HCT116 (cell line): Measurements from ENCODE around the gene TIMM13. TPM values are rescaled to one million over a fixed set of nuclear protein-coding genes. Genes with fewer than 3 reads are reported as not detected.
A peak's percentile ranks its signal among the peaks of the same experiment; 100 is the strongest.

ENCODE experiments used
- ATAC-seq: fragments of 200-7000 bp; cut with Tn5 transposase; 2 replicates; pipeline ENCODE4 v1.9.1; 2020; ENCODE audit warnings: mild to moderate bottlenecking, moderate library complexity
- Bru-seq: library from RNA; stranded (reverse); fragments of 400-500 nt; gene quantifications from one replicate; lab custom pipeline; 2021; lab: Mats Ljungman, UMichigan
- BruChase-seq, 2 experiments: library from RNA; stranded (reverse); fragments of 400-500 nt; gene quantifications; one replicate each; lab custom pipeline; 2021; lab: Mats Ljungman, UMichigan
- BruUV-seq: library from RNA; stranded (reverse); fragments of 400-500 nt; replicated peaks from 2 replicates; lab custom pipeline; 2021; lab: Mats Ljungman, UMichigan
- CTCF ChIA-PET: fragments of 300-600 bp; sonication (Branson Sonifier 250); formaldehyde crosslinking; loops from one replicate; lab custom pipeline; 2021; ENCODE audit warnings: antibody characterized with exemption; lab: Charles Lee
- POLR2A ChIA-PET: fragments of 300-600, 350-600 bp; sonication (Branson Sonifier 250); formaldehyde crosslinking; loops from one replicate; lab custom pipeline; 2021; ENCODE audit warnings: antibody characterized with exemption; lab: Charles Lee
- RAD21 ChIA-PET, 2 experiments: fragments of 300-600 bp; sonication (Branson Sonifier 250); formaldehyde crosslinking; loops; one replicate each; lab custom pipeline; 2023; ENCODE audit warnings: low total read pairs in 2 of 2; ENCODE audit not compliant: uncharacterized antibody in 2 of 2, unreplicated experiment in 2 of 2, low non-redundant PET in 1 of 2; lab: Charles Lee
- DNase-seq: peaks from one replicate; pipeline ENCODE4 v3.0.0-alpha.2; 2010; ENCODE audit warnings: low read depth, low spot score
- H2AFZ ChIP-seq: fragments of 200-600 bp; shearing (Covaris generic), sonication (generic); 2 replicates; pipeline ENCODE4 v1.6.1; 2017; ENCODE audit warnings: low read depth, mixed run types, mixed read lengths, antibody characterized with exemption, low read length; ENCODE audit not compliant: poor library complexity, severe bottlenecking
- H3K27ac ChIP-seq: 2 replicates; pipeline ENCODE4 v1.5.1; 2012; ENCODE audit warnings: low read depth, low read length
- H3K27me3 ChIP-seq: fragments of 200-600 bp; sonication (generic); 2 replicates; pipeline ENCODE4 v1.6.1; 2016; ENCODE audit warnings: mixed run types, low read length, mixed read lengths; ENCODE audit not compliant: insufficient read depth
- H3K36me3 ChIP-seq, 2 experiments: fragments of 200-500 bp in 1 of 2; fragments of 200-600 bp in 1 of 2; sonication (Bioruptor generic) in 1 of 2; sonication (generic) in 1 of 2; 2 replicates each; pipeline versions ENCODE4 v1.5.1 to v1.6.1; 2014 to 2016; ENCODE audit warnings: low read length in 2 of 2, inconsistent platforms in 1 of 2, mixed read lengths in 1 of 2, mixed run types in 1 of 2; ENCODE audit not compliant: insufficient read depth in 2 of 2, control insufficient read depth in 1 of 2
- H3K4me1 ChIP-seq, 2 experiments: fragments of 200-600 bp in 1 of 2; sonication (generic) in 1 of 2; 2 replicates each; pipeline versions ENCODE4 v1.5.1 to v1.6.1; 2012 to 2017; ENCODE audit warnings: low read length in 2 of 2, inconsistent platforms in 1 of 2, mild to moderate bottlenecking in 1 of 2, mixed read lengths in 1 of 2, mixed run types in 1 of 2, moderate library complexity in 1 of 2; ENCODE audit not compliant: insufficient read depth in 2 of 2, control insufficient read depth in 1 of 2
- H3K4me2 ChIP-seq: fragments of 200-600 bp; sonication (generic); 2 replicates; pipeline ENCODE4 v1.6.1; 2017; ENCODE audit warnings: mixed run types, low read length, mixed read lengths
- H3K4me3 ChIP-seq, 2 experiments: fragments of 200-600 bp in 1 of 2; sonication (generic) in 1 of 2; replicated peaks in 1 of 2; 2 replicates each; pipeline ENCODE4 v1.5.1; 2011 to 2016; ENCODE audit warnings: low read length in 2 of 2, control low read depth in 1 of 2, low read depth in 1 of 2, mild to moderate bottlenecking in 1 of 2, mixed read lengths in 1 of 2, mixed run types in 1 of 2
- H3K79me2 ChIP-seq: fragments of 200-600 bp; sonication (generic); 2 replicates; pipeline ENCODE4 v1.6.1; 2017; ENCODE audit warnings: mild to moderate bottlenecking, mixed run types, low read length, moderate library complexity, mixed read lengths; ENCODE audit not compliant: insufficient read depth
- H3K9ac ChIP-seq: fragments of 200-600 bp; sonication (generic); 2 replicates; pipeline ENCODE4 v1.6.1; 2016; ENCODE audit warnings: low read length, mixed read lengths
- H3K9me2 ChIP-seq: fragments of 200-600 bp; sonication (generic), shearing (Covaris generic); 2 replicates; pipeline ENCODE4 v1.6.1; 2017; ENCODE audit warnings: mixed run types, mild to moderate bottlenecking, moderate library complexity; ENCODE audit not compliant: insufficient read depth
- H3K9me3 ChIP-seq, 2 experiments: fragments of 200-500 bp in 1 of 2; fragments of 200-600 bp in 1 of 2; sonication (Bioruptor generic) in 1 of 2; sonication (generic) in 1 of 2; 2 replicates each; pipeline ENCODE4 v1.6.1; 2014 to 2017; ENCODE audit warnings: low read length in 2 of 2, mixed read lengths in 2 of 2, inconsistent platforms in 1 of 2, low read depth in 1 of 2, mild to moderate bottlenecking in 1 of 2, mixed run types in 1 of 2, moderate library complexity in 1 of 2; ENCODE audit not compliant: control insufficient read depth in 1 of 2, insufficient read depth in 1 of 2
- H4K20me1 ChIP-seq: fragments of 200-600 bp; sonication (generic), shearing (Covaris generic); 2 replicates; pipeline ENCODE4 v1.6.1; 2017; ENCODE audit warnings: mixed run types, mild to moderate bottlenecking, moderate library complexity; ENCODE audit not compliant: insufficient read depth
- ELF1 ChIP-seq: IDR thresholded peaks from 2 replicates; pipeline ENCODE4 v1.6.1; 2012; ENCODE audit warnings: low read depth, borderline replicate concordance
- EZH2phosphoT487 ChIP-seq: fragments of 200-600 bp; IDR thresholded peaks from 2 replicates; pipeline ENCODE4 v1.6.1; 2018; ENCODE audit warnings: antibody characterized with exemption, borderline replicate concordance
- JUND ChIP-seq: IDR thresholded peaks from 2 replicates; pipeline ENCODE4 v1.6.1; 2012
- MAX ChIP-seq: IDR thresholded peaks from 2 replicates; pipeline ENCODE4 v1.6.1; 2012
- POLR2A ChIP-seq: IDR thresholded peaks from 2 replicates; pipeline ENCODE4 v1.7.0; 2011; ENCODE audit warnings: borderline replicate concordance; ENCODE audit not compliant: insufficient read depth, insufficient read length; ENCODE audit errors: extremely low read depth
- POLR2AphosphoS5 ChIP-seq: IDR thresholded peaks from 2 replicates; pipeline ENCODE4 v1.6.1; 2011; ENCODE audit warnings: mild to moderate bottlenecking, low read depth, low read length, moderate library complexity
- SIN3A ChIP-seq: IDR thresholded peaks from 2 replicates; pipeline ENCODE4 v1.6.1; 2012; ENCODE audit warnings: low read depth
- SP1 ChIP-seq: IDR thresholded peaks from 2 replicates; pipeline ENCODE4 v1.6.1; 2012; ENCODE audit warnings: low read depth
- SRF ChIP-seq: IDR thresholded peaks from 2 replicates; pipeline ENCODE4 v1.6.1; 2012; ENCODE audit warnings: low read depth
- TCF7L2 ChIP-seq: IDR thresholded peaks from 2 replicates; pipeline ENCODE4 v1.7.0; 2011; ENCODE audit warnings: borderline replicate concordance, inconsistent platforms; ENCODE audit not compliant: insufficient read depth, insufficient read length; ENCODE audit errors: extremely low read depth
- YY1 ChIP-seq: IDR thresholded peaks from 2 replicates; pipeline ENCODE4 v1.6.1; 2011; ENCODE audit warnings: low read length, low read depth, moderate library complexity, mild to moderate bottlenecking; ENCODE audit not compliant: insufficient replicate concordance; ENCODE audit errors: extremely low read depth
- ZFX ChIP-seq: fragments of 450-650 bp; IDR thresholded peaks from 2 replicates; pipeline ENCODE4 v1.6.1; 2017
- intact Hi-C: fragments of 100-400 bp; cut with micrococcal nuclease; formaldehyde crosslinking; loops from 2 replicates; pipeline ENCODE4 v1.10.0; 2022
- long read RNA-seq: library from polyadenylated mRNA; unstranded; transcript quantifications from one replicate; pipeline ENCODE4 v2.0.0, GENCODE V29; 2021; ENCODE audit not compliant: unreplicated experiment
- polyA plus RNA-seq: library from polyadenylated mRNA; unstranded; fragments of >200 nt; gene quantifications from 2 replicates; pipeline ENCODE4 v1.2.1, GENCODE V29; 2012; ENCODE audit warnings: missing spikeins
- total RNA-seq: library from RNA; stranded (reverse); gene quantifications from one replicate; pipeline ENCODE4 v1.2.1, GENCODE V29; 2021; ENCODE audit not compliant: unreplicated experiment

The TIMM13 gene
- total RNA-seq (151 TPM), Bru-seq, nascent RNA (percentile 90 among the genes with signal in this experiment), BruChase-seq, experiment 1, labeled RNA remaining after a 6-hour chase (percentile 94 among the genes with signal in this experiment), BruChase-seq, experiment 2, labeled RNA remaining after a 2-hour chase (percentile 93 among the genes with signal in this experiment)
- 77.6 and 78.7 TPM in 2 replicates for polyA plus RNA-seq
- long read RNA-seq, transcript TIMM13-201 (3 exons, 1,973 nt), result major isoform, 94 of 112 reads
- long read RNA-seq, partial matches to known transcripts, result 1 of 112 reads
- long read RNA-seq, other reads (novel, unspliced or antisense), result 17 of 112 reads

DNA sequence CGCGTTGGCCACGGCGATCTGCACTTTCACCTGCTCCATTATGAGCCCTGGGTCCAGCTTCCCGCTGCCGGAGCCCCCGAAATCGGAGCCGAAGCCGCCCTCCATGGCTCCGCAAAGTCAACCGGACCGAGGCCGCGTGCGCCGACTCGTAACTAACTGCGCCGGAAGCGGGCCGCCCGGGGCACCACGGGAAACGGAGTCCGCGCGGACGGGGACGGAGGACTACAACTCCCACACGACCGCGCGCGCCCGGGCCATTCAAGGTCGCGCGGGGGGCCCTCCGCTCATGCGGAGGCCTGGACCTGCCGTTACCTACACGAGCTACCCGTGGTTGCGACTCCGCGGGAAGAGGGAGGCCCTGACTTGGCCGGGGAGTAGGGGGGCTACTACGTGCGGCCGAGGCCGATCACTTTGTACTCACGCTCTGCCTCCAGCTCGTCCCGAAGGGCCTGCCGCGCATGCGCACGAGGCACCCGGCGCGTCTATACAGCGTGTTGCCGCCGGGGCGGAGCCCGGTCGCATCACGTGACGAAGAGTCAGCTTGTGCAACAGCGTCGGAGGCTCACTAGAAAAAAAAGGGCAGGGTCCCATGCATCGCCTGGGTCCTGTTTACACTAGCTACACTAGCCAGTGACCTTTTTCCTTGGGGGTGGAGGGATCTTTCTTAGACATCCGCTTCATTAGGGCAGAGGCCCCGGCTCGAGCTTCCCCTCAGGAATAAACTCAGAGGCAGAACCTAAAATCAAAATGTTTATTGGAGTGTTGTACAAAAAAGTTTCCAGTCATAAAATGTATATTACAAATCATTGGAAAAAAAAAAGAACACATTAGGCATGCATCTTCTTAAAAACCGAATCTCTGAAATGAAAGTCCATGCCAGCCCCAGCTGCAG is at the start of gene TIMM13:
TIMM13 (minus strand) TSS at position 158 of the 892 bp plus-strand sequence; CDS start at position 105, 53 bp downstream.
- no TSS peak for BruUV-seq

More for the DNA sequence above, at the start of gene TIMM13:
- peaks cover 16 to 51% of the 10 kb centered on the region in 2 experiments; a peak in 3 of 4 replicates for H3K36me3 ChIP-seq
- ChIA-PET POLR2A (interaction anchor here (0.5 to 1.6 kb wide), 7 partner anchors 14 to 173 kb away, joined by 3 to 13 read pairs (median 3); partner anchors contain the start of genes GADD45B and LMNB2), RAD21 (no interaction called here), CTCF (interaction anchor here (0.9 to 1.4 kb wide), 3 partner anchors 152 to 209 kb away, joined by 3 to 7 read pairs (median 6); no protein-coding TSS in a partner anchor)
- no peaks in the 10 kb centered on the region for H3K27me3 ChIP-seq
- peak; percentile 85 for ATAC-seq
- peaks cover 42% of the 10 kb centered on the region for H3K79me2 ChIP-seq
- H3K9ac ChIP-seq, result peak within 1 kb of the TSS; percentile 100
- H4K20me1 ChIP-seq, result peaks cover 5% of the 10 kb centered on the region; the same call in 1 of the 2 replicates
- H3K4me1 ChIP-seq, result peaks cover 6 to 25% of the 10 kb centered on the region in 2 experiments; a peak in 3 of 4 replicates
- peak within 1 kb of the TSS; percentile 99 for H3K4me2 ChIP-seq
- no peaks in the 10 kb centered on the region for H3K9me3 ChIP-seq
- intact Hi-C loops, result no loop called here
- H2AFZ ChIP-seq, result no peak within 1 kb of the TSS
- H3K9me2 ChIP-seq, result no peaks in the 10 kb centered on the region
- peak within 1 kb of the TSS; percentile 88 for H3K27ac ChIP-seq
- H3K4me3 ChIP-seq, result peak within 1 kb of the TSS; percentile 90 to 97
- DNase-seq, result peak; percentile 88
- peak; percentile 87 for TF ChIP-seq POLR2AphosphoS5
- TF ChIP-seq SRF, result peak; percentile 86; the same call in 1 of the 2 replicates
- peak; percentile 40 for TF ChIP-seq TCF7L2
- no peak for TF ChIP-seq JUND
- peak; percentile 72; the same call in 1 of the 2 replicates for TF ChIP-seq SIN3A
- TF ChIP-seq POLR2A, result no peak
- TF ChIP-seq SP1, result peak; percentile 57
- peak; percentile 56 for TF ChIP-seq YY1
- no peak; the same call in 1 of the 2 replicates for TF ChIP-seq ELF1
- peak; percentile 94 for TF ChIP-seq ZFX
- TF ChIP-seq EZH2phosphoT487, result no peak
- peak; percentile 95 for TF ChIP-seq MAX
